Measurements from ENCODE around the gene THADA.

GRCh38 chr2:43331422-43331821, 264.4 kb downstream of the THADA start:
- TF ChIP-seq POLR2AphosphoS5 (IDR thresholded peaks at IDR 0.05; ENCODE audit: low read depth, low read length) (no peak), REST (IDR thresholded peaks at IDR 0.05; ENCODE audit: insufficient read depth in 1 of 2, low read depth in 2 of 2, low read length in 2 of 2) (no peak)
